PC-3 (cell line): Measurements from ENCODE around the gene SMYD2. TPM values are rescaled to one million over a fixed set of nuclear protein-coding genes. Genes with fewer than 3 reads are reported as not detected.

Source experiments
- ATAC-seq: fragments of 200-7000 bp; cut with Tn5 transposase; 2 replicates; pipeline ENCODE4 v1.9.1; 2020; ENCODE audit warnings: mild to moderate bottlenecking, moderate library complexity
- BruUV-seq: library from RNA; stranded (reverse); fragments of 400-500 nt; replicated peaks from 2 replicates; lab custom pipeline; 2021; lab: Mats Ljungman, UMichigan
- CTCF ChIA-PET: fragments of 300-600 bp; sonication (Branson Sonifier 250); formaldehyde crosslinking; loops from one replicate; lab custom pipeline; 2022; ENCODE audit warnings: antibody characterized with exemption; lab: Charles Lee
- POLR2A ChIA-PET: fragments of 300-600 bp; sonication (Branson Sonifier 250); formaldehyde crosslinking; loops from one replicate; lab custom pipeline; 2022; ENCODE audit warnings: antibody characterized with exemption; ENCODE audit not compliant: unreplicated experiment; lab: Charles Lee
- DNase-seq: peaks from one replicate; pipeline ENCODE4 v3.0.0-alpha.2; 2015
- H2AFZ ChIP-seq: fragments of 300-600 bp; sonication (generic); 2 replicates; pipeline ENCODE4 v1.6.0; 2016; ENCODE audit warnings: antibody characterized with exemption, low read length
- H3F3A ChIP-seq: fragments of 300-600 bp; sonication (generic); one replicate; pipeline ENCODE4 v1.6.0; 2017; ENCODE audit warnings: antibody characterized with exemption, low read length, control low read depth, mild to moderate bottlenecking; ENCODE audit not compliant: unreplicated experiment
- H3K27ac ChIP-seq: fragments of 300-600 bp; sonication (generic); 2 replicates; pipeline ENCODE4 v1.5.1; 2016; ENCODE audit warnings: mild to moderate bottlenecking, low read length
- H3K27me3 ChIP-seq: fragments of 300-600 bp; sonication (generic); 2 replicates; pipeline ENCODE4 v1.6.1; 2016; ENCODE audit warnings: low read length, mixed read lengths
- H3K36me3 ChIP-seq: fragments of 300-600 bp; sonication (generic); 2 replicates; pipeline ENCODE4 v1.6.1; 2016; ENCODE audit warnings: low read depth, mixed run types, low read length, mixed read lengths
- H3K4me1 ChIP-seq: fragments of 300-600 bp; sonication (generic); 2 replicates; pipeline ENCODE4 v1.5.1; 2016; ENCODE audit warnings: low read length; ENCODE audit not compliant: insufficient read depth
- H3K4me2 ChIP-seq: fragments of 300-600 bp; sonication (generic); 2 replicates; pipeline ENCODE4 v1.6.0; 2016; ENCODE audit warnings: low read length
- H3K4me3 ChIP-seq: fragments of 300-600 bp; sonication (generic); 2 replicates; pipeline ENCODE4 v1.5.1; 2016; ENCODE audit warnings: mild to moderate bottlenecking, low read length, mixed read lengths
- H3K79me2 ChIP-seq: fragments of 300-600 bp; sonication (generic); 2 replicates; pipeline ENCODE4 v1.6.1; 2017; ENCODE audit warnings: low read length, mixed read lengths
- H3K9ac ChIP-seq: fragments of 300-600 bp; sonication (generic); 2 replicates; pipeline ENCODE4 v1.6.0; 2016; ENCODE audit warnings: mild to moderate bottlenecking, low read length
- H3K9me2 ChIP-seq: fragments of 300-600 bp; sonication (generic); replicated peaks from 2 replicates; pipeline ENCODE4 v1.6.1; 2016; ENCODE audit warnings: mixed run types, low read length, mixed read lengths
- H3K9me3 ChIP-seq: fragments of 300-600 bp; sonication (generic); 2 replicates; pipeline ENCODE4 v1.6.1; 2016; ENCODE audit warnings: low read length, mixed read lengths
- H4K20me1 ChIP-seq: fragments of 300-600 bp; sonication (generic); 2 replicates; pipeline ENCODE4 v1.6.1; 2016; ENCODE audit warnings: low read length, mixed read lengths
- CTCF ChIP-seq: fragments of 300-600 bp; sonication (generic); conservative IDR thresholded peaks from 2 replicates; pipeline ENCODE4 v1.5.1; 2017; ENCODE audit warnings: antibody characterized with exemption, low read depth, mild to moderate bottlenecking, low read length
- EZH2 ChIP-seq: fragments of 300-600 bp; sonication (generic); IDR thresholded peaks from one replicate; pipeline ENCODE4 v1.6.1; 2017; ENCODE audit warnings: antibody characterized with exemption, mild to moderate bottlenecking, low read length; ENCODE audit not compliant: unreplicated experiment
- EZH2phosphoT487 ChIP-seq: fragments of 300-600 bp; sonication (generic); IDR thresholded peaks from 2 replicates; pipeline ENCODE4 v1.6.1; 2018; ENCODE audit warnings: mild to moderate bottlenecking, antibody characterized with exemption, low read length, borderline replicate concordance
- intact Hi-C: fragments of 100-400 bp; cut with micrococcal nuclease; formaldehyde crosslinking; loops from 2 replicates; pipeline ENCODE4 v1.9.0; 2023
- total RNA-seq: library from RNA; depleted of rRNA; stranded (reverse); fragments of >200 nt; gene quantifications from 2 replicates; pipeline ENCODE4 v1.2.3, GENCODE V29; 2014

SMYD2 gene
- total RNA-seq, 1 experiment from 2014 or later, result 124 TPM

GRCh38 chr1:214377485-214377884 is 96.5 kb downstream of the SMYD2 start:
- Histone ChIP-seq H3K36me3 (peaks cover 11% of the 10 kb centered on the region), H4K20me1 (no peaks in the 10 kb centered on the region), H3F3A (no peaks in the 10 kb centered on the region), H3K27ac (no peak overlapping the region), H3K4me2 (no peak overlapping the region), H2AFZ (no peak overlapping the region), H3K9ac (no peak overlapping the region), H3K9me2 (no peaks in the 10 kb centered on the region), H3K9me3 (no peaks in the 10 kb centered on the region), H3K79me2 (no peaks in the 10 kb centered on the region), H3K4me1 (no peaks in the 10 kb centered on the region), H3K27me3 (no peaks in the 10 kb centered on the region), H3K4me3 (no peak overlapping the region)
- TF ChIP-seq CTCF (no peak), EZH2phosphoT487 (no peak), EZH2 (no peak)
- no TSS peak for BruUV-seq
- intact Hi-C loops, result no loop called here
- ChIA-PET CTCF (no interaction called here), POLR2A (no interaction called here)
- DNase-seq (no peak), ATAC-seq (no peak)

GRCh38 chr1:214377886-214378285 is 96.9 kb downstream of the SMYD2 start:
- Histone ChIP-seq H3K27ac (no peak overlapping the region), H3K9me3 (no peaks in the 10 kb centered on the region), H3K36me3 (peaks cover 15% of the 10 kb centered on the region), H3K79me2 (no peaks in the 10 kb centered on the region), H3K9ac (no peak overlapping the region), H3K4me3 (no peak overlapping the region), H3K27me3 (no peaks in the 10 kb centered on the region), H3F3A (no peaks in the 10 kb centered on the region), H3K9me2 (no peaks in the 10 kb centered on the region), H4K20me1 (no peaks in the 10 kb centered on the region), H2AFZ (no peak overlapping the region), H3K4me2 (no peak overlapping the region), H3K4me1 (no peaks in the 10 kb centered on the region)
- DNase-seq (no peak), ATAC-seq (no peak)
- TF ChIP-seq EZH2, result no peak
- TF ChIP-seq CTCF, result no peak
- no peak for TF ChIP-seq EZH2phosphoT487
- CTCF ChIA-PET, result no interaction called here
- POLR2A ChIA-PET, result no interaction called here
- intact Hi-C loops, result no loop called here
- no TSS peak for BruUV-seq

- Histone ChIP-seq H3K27ac (no peak overlapping the region), H3K79me2 (no peaks in the 10 kb centered on the region), H3K4me1 (no peaks in the 10 kb centered on the region), H3K9me2 (no peaks in the 10 kb centered on the region), H4K20me1 (no peaks in the 10 kb centered on the region), H3K36me3 (peaks cover 21% of the 10 kb centered on the region), H3K4me3 (no peak overlapping the region), H3K9me3 (no peaks in the 10 kb centered on the region), H3K4me2 (no peak overlapping the region), H2AFZ (no peak overlapping the region), H3F3A (no peaks in the 10 kb centered on the region), H3K27me3 (no peaks in the 10 kb centered on the region), H3K9ac (no peak overlapping the region)
- POLR2A ChIA-PET, result no interaction called here
- TF ChIP-seq EZH2 (no peak), CTCF (no peak), EZH2phosphoT487 (no peak)
- DNase-seq, result no peak
- ATAC-seq, result no peak
- no TSS peak for BruUV-seq
- intact Hi-C loops, result no loop called here
- CTCF ChIA-PET, result no interaction called here
These were observed 97.5 kb downstream of the SMYD2 start for GRCh38 chr1:214378492-214378891.
